OCI-M1 (cell line): ENCODE measurements around the gene GFRA4.
A peak's percentile ranks its signal among the peaks of the same experiment; 100 is the strongest.

Source experiments
- DNase-seq: peaks from one replicate; lab custom pipeline; 2025; lab: John Stamatoyannopoulos, UW

The GFRA4 gene

DNA sequence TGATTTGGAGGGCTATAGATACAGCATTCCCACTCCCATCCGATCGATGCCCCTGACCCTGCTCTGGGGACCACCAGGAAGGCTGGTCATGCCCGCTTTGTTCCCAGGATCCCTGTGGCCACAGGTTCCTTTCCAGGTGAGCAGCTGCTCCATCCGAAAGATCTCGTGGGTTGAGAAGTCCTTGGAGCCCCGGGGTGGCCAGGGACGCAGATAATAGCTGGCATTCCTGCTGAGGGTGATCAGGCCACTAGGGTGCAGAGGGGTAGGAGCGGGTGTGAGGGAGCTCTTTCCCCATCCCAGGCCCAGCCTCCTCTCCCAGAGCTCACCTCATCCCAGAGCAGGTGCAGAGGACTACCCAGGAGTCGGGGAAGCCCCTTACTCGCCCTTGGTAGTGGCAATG is 11.2 kb upstream of the GFRA4 start:
- no peak for DNase-seq

DNA sequence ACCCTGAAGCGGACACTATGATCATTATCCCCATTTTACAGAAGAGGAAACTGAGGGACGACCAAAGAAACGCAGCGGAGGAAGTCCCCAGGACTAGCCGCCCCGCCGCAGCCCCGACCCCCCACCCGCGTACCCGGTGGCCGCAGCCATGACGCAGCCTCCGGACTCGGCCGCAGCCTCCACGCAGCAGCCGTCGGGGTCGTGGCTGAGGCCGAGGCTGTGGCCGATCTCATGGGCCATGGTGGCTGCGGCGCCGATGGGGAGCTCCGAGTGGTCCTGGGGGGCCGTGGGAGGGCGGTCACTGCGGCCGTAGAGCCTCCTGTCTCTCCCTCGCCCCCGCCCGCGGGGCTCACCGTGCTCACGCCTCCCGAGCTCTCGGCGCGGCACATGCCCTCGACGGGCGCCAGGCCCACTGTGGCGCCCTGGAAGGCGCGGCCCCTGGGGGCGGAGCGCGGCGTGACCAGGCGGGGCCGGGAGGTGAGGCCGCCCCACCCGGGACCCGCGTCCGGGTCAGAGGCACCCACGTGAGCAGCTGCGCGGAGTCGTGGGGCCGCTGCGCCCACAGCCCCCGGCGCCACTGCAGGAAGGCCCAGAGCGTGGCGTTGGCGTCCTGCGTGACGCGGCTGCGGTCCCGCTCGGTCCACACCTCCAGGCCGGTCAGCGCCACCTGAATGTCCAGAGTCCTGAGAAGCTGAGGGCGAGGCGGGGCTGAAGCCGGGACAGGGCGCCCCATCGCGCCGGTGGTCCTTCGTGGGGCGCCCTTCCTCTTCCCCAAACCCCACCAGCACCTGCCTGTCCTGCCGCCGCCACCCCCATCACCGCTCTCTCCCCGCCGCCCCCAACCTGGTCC is 10.2 kb upstream of the GFRA4 start:
- DNase-seq: no peak

DNA sequence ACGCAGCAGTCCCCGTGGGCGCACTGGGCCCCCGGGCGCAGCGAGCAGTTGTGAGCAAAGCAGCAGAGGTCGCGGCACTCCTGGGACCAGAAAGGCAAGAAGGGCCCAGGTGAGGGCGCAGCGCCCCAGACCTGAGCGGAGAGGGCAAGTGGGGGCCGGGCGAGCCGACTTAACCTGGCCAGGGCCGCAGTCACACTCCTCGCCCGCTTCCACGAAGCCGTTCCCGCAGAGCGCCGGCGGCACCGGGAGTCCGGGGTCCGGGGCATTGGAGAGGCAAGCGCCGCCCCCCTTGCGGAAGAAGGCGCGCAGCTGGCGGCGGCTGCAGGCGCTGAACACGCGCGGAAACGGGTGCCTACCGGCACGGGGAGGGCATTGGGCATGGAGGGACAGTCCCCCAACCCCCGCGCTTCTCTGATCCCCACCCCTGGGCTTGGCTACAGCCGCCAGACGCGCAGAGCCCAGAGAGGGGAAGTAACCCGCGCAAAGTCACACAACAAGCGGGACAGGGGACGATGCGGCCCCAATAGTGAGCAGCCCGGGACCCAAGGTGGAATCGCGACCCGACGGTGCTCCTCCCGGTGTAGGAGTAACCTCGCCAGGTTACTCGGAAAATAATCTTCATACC is 9.5 kb upstream of the GFRA4 start:
- no peak for DNase-seq

DNA sequence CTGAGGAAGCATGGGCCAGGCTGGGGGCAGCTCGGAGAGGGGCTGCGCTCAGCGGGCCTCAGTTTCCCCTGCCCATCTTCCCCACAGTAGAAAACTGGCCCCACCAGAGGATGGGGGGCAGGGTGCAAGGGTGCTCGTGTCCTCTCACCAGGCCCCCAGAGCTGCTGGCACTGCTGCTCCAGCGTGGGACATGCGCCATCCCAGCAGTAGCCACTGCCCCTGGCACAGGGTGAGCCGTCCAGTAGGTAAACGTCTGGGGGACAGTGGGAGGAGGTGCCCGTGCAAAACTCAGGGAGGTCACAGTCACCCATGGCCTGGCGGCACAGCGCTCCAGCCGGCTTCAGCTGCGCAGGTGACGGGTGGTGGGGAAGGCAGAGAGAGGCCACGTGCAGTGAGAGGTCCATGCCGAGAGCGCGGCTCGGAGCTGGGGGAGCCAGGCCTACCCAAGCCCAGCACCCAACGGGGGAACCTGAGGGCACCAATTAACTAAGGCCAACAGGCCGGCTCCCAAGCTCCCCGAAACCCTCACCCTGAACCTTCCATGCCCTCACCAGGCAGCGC is 8.9 kb upstream of the GFRA4 start:
- DNase-seq: no peak

DNA sequence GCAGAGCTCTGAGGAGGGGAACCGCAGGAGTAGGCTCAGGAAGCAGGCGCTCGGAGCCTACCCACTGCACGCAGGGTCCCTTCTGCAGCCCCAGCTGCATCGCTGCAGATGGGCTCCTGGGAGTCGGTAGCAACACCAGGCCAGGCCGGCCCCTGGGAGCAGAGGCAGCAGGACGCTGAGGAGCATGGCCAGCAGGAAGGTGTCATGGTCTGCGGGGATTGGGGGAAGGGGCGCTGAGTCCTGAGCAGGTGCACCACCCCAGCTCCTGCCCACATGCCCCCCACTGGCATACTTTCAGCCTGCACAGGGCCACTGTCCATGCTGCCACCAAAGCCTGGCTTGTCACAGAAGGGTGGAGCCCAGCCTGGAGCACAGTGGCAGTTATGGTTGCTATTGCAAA is 7.7 kb upstream of the GFRA4 start:
- no peak for DNase-seq

DNA sequence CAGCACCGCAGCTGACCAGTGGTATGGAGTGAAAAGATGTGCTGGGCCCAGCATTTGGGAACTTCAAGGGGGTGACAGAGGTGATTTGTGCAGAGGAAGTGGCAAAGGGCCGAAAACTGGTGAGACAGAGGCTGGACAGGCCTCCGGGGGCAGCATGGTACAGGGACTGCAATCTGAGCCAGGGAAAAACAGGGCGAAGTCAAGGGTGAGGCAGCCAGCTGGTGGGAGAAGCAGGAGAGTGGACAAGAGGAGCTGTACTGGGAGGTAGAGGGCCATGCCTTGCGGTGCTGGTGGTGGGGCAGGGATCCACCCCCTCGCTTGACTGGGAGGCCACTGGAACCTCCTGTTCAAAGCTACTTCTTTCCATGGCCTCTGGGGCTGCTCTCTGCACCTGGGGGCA is 7.3 kb upstream of the GFRA4 start:
- peak; percentile 16 for DNase-seq

DNA sequence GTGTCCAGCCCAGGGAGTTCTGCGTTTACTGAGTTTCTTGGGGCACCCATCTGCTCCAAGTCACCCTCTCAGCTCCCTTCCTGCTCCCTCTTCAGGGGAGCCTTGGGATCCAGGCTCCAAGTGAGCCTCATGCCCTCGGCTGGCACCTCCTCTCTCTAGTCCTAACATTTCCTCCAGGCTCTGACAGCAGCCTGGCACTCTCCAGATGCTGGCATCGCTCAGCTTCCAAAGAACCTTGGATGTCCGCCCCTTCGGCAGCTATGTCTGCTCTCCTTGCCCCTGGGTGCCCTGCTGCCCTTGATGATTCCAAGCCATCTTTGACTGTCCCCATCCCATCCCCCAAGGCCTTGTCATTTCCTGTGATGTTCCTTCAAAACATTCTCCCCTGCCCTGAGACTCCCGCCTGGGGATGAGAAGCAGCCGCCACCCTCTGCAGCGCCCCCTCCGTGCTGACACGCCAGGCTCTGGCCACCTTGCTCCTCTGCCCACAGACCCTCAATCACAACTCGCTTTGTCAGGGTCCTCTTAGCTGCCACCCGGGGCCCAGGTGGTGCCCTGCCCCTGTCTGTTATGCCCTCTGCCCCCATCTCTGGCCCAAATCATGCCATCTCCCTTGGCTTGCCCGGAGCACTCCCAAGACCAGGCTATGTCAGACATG is 6.6 kb upstream of the GFRA4 start:
- no peak for DNase-seq

DNA sequence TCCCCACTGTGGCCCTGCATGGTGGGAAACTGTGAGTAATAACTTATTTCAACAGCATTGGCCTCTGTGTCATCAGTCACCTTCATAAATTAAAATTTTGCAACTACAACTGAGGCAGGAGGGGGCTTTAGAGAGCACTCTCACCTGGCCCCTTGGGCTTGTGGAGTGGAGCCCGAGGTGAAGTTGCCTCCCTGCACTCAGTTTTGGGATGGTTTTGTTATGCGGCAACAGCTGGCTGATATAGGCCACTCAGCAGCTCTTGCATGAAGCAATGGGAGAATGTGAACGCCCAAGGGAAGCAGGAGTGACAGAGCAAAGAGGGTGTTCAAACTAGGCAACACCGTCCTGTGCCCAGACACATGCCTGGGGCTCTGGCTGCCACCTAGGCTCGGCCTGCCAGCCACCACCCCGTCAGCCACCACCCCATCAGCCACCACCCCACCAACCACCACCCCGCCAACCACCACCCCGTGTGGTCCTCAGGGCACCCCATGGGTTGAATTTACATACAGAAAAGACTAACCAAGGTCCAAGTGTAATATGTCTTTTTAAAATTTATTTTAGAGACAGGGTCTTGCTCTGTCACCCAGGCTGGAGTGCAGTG is 4.3 kb upstream of the GFRA4 start:
- no peak for DNase-seq

DNA sequence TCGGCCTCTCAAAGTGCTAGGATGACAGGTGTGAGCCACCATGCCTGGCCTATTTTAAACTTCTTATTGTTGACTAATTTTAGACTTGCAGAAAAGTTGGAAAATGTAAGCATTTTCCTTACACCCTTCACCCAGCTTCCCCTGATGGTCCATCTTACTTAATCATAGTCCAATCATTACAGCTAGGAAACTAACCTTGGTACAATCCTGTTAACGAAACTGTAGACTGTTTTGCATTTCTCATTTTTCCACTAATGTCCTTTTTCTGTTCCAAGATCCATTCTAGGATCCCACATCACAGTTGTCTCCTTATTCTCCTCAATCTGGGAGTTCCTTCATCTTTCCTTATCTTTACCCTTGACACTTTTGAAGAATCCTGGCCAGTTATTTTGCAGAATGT is 659 bp upstream of the GFRA4 start:
- DNase-seq: no peak

DNA sequence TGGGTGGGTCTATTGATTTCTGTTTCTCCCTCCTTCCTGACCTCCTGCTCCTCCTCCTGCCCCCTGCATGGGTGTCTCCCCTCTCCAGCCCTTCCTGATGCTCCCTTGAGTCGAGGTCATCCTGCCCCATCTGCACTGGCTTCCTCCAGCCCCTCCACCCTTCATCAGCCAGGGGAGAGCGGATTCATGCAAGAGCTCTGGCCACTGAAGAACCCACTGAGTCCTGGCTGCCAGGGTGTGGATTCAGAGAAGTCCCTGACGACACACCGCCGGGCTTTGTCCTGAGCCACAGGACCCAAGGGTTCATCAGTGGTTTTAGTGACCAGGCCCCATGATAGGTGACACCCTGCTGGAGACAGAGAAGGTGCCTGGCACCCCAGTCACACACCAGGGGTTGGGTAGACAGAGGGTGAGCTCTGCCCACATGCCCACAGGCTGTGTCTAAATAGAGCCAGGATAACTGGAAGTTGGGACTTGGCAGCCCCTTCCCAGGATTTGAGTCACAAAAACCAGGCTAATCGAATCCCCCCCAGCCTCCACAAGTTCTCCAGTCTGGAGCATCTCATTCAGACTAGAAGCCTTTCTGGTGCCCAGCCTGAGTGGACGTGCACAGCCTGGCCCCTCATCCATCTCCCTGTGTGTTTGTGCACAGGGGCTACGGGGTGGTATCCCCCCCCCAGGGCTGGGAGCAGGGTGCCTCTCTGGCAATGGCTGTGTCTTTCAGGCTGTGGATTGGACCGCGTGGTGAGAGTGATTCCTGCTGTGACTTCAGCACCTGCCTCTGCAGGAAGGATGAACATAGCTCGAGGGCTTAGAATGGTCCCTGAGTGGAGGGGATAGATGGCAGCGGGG is 1.2 kb downstream of the GFRA4 start:
- no peak for DNase-seq

DNA sequence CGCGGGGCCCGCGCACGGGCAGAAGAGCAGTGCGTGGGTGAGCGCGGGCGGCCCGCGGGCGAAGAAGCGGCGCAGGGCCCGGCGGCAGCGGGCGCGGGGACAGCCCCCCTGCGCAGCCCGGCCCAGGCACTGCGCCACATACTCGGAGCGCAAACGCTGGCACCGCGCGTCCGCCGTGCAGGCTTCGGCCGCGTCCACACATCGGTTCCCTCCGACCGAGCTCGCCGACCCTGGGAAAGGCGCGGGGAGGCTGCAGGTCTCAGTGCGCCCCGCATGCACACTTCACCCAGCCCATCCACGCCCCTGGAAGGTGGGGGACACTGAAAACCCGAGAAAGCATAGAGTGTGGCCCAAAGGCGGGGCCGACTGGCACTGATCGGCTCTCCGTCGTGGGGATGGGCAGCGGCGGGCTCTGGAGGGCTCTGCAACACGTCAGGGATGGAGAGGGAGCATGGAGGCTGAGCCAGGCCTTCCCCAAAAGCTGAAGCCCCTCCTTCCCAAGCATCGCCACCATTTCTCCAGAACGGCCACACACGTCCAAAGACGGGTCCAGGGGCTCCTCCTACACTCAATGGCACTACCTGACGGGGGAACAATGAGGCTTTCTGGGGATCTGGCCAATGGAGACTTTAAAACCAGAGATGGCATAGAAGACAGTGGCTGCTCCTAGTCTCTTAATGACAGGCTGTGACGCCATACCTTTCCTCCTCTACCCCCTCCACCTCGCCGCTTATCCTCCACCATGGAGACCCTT is 2.0 kb downstream of the GFRA4 start:
- DNase-seq: no peak

DNA sequence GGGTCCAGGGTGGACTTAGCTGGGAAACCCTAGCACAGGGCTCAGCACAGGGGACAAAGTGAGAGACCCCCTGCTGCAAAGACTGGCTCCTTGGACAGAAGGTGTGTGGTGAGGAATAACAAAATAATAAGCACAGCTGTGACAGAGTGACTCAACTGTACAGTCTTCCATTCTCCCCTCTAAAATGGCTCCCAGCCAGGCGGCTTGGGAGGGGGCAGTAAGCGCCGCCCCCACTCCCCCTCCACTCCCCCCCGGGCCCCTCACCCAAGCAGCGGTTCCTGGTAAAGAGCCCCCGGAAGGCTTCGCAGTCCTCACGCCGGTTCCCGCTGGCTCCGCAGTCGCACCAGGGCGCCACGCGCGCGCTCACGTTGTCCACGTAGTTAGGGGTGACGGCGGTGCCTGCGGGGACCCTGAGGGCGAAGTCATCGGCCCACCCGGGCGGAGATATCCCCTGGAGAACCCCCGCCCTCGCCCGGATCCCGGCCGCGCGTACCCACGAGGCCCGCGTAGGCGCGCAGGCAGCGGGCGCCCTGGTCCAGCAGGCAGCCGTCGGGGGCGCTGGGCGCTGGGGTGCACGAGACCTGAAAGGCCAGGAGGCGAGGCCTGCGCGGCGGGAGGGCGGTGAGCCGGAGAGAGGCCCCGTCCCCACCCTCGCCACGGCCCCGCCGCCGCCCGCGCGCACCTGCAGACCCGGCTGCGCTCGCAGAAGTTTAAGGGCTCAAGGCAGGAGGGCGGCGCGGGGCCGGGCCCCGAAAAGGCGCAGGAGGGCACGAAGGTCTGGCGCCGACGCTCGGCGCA is 2.7 kb downstream of the GFRA4 start:
- no peak for DNase-seq

DNA sequence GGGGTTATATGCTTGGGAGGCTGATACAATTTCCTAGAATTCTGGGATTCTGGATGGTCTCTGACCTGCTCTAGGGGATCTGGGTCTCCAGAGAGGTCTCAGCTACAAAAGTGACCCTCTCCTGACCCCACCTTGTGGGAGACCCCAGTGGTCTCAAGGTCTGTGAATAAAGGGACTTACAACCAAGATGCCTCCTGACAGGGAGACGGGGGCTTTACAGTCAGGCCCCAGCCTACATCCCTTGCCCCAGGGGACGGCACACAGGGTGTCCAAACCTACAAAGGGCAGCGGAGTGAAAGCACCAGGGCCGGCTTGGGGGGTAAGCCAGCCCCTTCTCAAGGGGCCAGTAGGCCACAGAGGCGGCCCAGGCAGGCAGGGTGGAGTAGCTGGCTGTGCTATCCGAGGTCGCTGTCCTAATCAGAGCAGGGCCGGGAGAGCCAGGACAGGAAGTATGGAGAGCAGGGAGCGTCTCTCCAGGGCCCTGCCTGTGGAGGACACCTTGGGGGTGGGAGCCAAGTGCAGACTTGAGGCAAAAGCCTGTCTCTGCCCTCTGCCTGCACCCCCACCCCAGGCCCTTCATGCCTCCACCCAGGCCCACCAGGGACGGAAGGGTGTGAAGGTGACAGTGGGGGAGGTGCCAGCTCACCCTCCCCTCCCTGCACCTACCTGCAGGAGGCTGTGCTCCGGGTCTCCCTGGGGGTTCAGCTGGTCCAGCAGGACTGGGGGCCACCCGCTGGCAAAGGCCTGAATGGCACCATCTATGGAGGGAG is 3.5 kb downstream of the GFRA4 start:
- no peak for DNase-seq

DNA sequence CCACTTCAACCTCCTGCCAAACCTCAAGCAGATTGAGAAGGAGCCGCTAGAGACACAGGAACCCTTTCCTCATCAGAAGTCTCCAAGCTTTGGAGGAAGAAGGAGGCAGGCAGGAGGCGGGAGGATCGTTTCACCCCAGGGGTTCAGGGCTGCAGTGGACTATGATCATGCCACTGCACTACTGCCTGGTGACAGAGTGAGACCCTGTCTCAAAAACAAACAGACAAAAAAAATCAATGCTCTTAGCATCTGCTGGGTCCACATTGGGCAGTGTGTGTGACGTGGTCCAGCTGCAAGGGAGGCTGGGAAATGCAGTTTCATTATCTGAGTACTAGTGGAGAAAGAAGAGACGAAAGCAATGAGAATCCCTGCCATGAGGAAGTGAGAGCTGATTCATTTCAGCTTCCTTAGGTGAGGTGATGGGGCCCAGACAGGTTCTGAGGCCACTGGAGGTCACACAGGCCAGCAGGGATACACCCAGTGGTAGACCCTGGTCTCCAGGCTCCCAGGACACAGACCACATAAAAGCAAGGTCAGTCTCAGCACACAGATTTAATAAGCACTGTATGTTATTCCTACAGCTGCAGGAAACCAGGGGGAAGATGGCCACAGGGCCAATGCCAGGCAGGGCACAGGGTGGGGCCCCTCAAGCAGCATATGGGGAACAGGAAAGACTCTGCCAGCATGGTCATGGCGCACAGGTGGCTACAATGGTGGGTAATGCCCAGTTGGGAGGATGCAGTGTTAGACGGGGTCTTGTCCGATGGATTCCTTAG is 4.3 kb downstream of the GFRA4 start:
- DNase-seq: peak; percentile 35

DNA sequence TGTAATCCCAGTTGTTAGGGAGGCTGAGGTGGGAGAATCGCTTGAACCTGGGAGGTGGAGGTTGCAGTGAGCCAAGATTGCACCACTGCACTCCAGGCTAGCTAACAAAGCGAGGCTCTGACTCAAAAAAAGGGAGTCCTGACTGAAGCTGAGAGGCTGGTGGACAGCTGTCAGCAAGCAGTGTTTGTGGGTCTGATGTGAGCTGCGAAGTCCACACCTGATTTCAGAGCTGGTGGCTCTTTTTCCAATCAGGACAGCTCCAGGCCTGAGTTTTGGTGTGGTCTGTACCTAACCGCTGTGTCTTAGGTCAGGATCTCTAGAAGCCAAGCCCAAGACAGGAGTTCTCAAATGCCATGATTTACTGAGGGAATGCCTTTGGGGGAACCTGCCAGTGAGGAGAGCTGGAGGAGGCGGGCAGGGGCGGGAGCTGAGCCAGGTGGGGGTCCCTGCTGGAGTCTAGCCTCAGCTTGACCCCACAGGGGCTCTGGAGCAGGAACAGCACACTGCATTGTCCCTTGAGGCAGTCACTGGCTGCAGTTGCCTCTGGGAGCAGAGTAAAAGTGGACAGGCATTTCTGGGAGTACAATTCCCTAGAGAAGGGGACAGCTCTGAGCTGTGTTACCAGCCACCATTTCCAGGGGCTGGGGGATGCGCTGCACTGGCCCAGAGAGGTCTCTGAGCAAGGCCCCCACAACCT is 5.0 kb downstream of the GFRA4 start:
- DNase-seq: no peak

DNA sequence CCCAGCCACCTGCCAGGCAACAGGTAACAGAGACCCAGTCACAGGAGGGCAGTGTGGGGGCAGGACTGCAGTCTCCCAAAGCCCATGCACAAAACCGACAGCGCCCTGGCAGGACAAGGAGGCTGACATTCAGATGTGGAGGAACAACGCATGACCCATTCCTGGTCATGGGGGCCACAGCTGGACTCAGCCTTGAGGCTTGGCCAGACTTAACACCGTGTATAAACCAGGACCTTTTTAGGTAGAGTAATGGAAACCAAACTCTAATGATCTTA is 8.1 kb downstream of the GFRA4 start:
- no peak for DNase-seq

DNA sequence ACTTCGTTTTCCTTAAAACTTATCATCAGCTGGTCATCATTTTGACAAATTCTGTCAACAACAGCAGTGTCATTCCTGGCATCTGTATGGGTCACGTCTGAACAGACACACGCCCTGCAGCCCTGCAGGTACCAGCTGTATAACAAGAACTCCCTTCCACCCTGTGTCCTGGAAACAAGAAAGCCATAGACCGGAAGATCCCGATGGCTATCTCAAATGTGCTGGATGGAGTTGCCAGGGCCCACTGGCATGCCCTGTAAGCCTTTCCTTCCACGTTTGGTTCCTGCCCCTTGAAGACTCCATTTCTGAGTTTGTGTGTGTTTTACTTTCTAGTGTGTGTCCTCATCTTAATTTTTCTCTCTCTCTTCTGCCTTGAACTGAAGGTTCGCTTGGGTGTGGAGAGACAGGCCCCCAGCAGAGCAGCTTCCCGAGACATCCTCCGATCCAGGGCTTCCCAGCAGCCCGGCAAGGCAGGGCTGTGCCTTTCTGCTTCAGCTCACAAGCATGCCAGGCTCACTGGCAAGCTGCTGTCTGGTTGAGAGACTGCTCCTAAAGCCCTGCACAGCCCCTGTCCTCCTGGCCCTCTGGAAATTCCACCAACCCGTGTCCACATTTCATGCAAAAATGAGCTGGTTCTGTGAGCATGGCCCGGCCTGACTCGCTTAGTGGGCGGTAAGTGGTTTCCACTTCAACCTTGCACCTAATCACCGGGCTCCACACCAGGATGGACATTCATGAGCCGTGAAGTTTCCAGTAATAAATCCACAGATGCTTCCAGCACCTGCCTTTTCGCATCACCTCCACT is 8.7 kb downstream of the GFRA4 start:
- DNase-seq: no peak
